A673 (cell line): Measurements from ENCODE around the gene S100A5. TPM values are rescaled to one million over a fixed set of nuclear protein-coding genes. Genes with fewer than 3 reads are reported as not detected.

Source experiments
- BruUV-seq: library from RNA; stranded (reverse); fragments of 400-500 nt; replicated peaks from 2 replicates; lab custom pipeline; 2021; lab: Mats Ljungman, UMichigan
- CTCF ChIA-PET: fragments of 300-600 bp; sonication (Branson Sonifier 250); formaldehyde crosslinking; loops from one replicate; lab custom pipeline; 2022; ENCODE audit warnings: antibody characterized with exemption; lab: Charles Lee
- POLR2A ChIA-PET: fragments of 300-600 bp; sonication (Branson Sonifier 250); formaldehyde crosslinking; loops from one replicate; lab custom pipeline; 2022; ENCODE audit warnings: antibody characterized with exemption; ENCODE audit not compliant: low non-redundant PET; lab: Charles Lee
- DNase-seq: peaks from one replicate; pipeline ENCODE4 v3.0.0-alpha.2; 2015; ENCODE audit warnings: low spot score
- H3K27ac ChIP-seq: fragments of 200-600 bp; sonication (generic); 2 replicates; pipeline ENCODE4 v1.5.1; 2016; ENCODE audit warnings: mixed run types, low read depth, mild to moderate bottlenecking, mixed read lengths, antibody characterized with exemption, low read length; ENCODE audit not compliant: poor library complexity, severe bottlenecking
- H3K27me3 ChIP-seq: fragments of 200-600 bp; sonication (generic); replicated peaks from 2 replicates; pipeline ENCODE4 v1.6.1; 2017; ENCODE audit warnings: mixed run types, low read depth, mild to moderate bottlenecking, mixed read lengths, antibody characterized with exemption, low read length; ENCODE audit not compliant: insufficient read depth, poor library complexity
- H3K36me3 ChIP-seq: fragments of 200-600 bp; sonication (generic); 2 replicates; pipeline ENCODE4 v1.6.1; 2016; ENCODE audit warnings: mixed run types, mild to moderate bottlenecking, mixed read lengths, antibody characterized with exemption, low read length; ENCODE audit not compliant: insufficient read depth, poor library complexity, severe bottlenecking
- H3K4me1 ChIP-seq: fragments of 200-600 bp; sonication (generic); 2 replicates; pipeline ENCODE4 v1.6.1; 2017; ENCODE audit warnings: mixed run types, mild to moderate bottlenecking, mixed read lengths, antibody characterized with exemption, low read length; ENCODE audit not compliant: insufficient read depth, poor library complexity, severe bottlenecking
- H3K4me3 ChIP-seq: fragments of 200-600 bp; sonication (generic); 2 replicates; pipeline ENCODE4 v1.5.1; 2016; ENCODE audit warnings: low read depth, mixed run types, mild to moderate bottlenecking, mixed read lengths, low read length; ENCODE audit not compliant: poor library complexity, severe bottlenecking
- H3K9me3 ChIP-seq: fragments of 200-600 bp; sonication (generic); 2 replicates; pipeline ENCODE4 v1.6.1; 2016; ENCODE audit warnings: mixed run types, low read depth, mild to moderate bottlenecking, mixed read lengths, antibody characterized with exemption, low read length; ENCODE audit not compliant: poor library complexity, severe bottlenecking
- EZH2 ChIP-seq: fragments of 200-600 bp; sonication (generic); IDR thresholded peaks from 2 replicates; pipeline ENCODE4 v1.6.1; 2017; ENCODE audit warnings: borderline replicate concordance, low read depth, mild to moderate bottlenecking, mixed read lengths, antibody characterized with exemption, low read length; ENCODE audit not compliant: poor library complexity, severe bottlenecking
- intact Hi-C: fragments of 100-400 bp; cut with micrococcal nuclease; formaldehyde crosslinking; loops from one replicate; pipeline ENCODE4 v1.10.0; 2022; ENCODE audit not compliant: unreplicated experiment
- total RNA-seq: library from RNA; stranded (reverse); gene quantifications from 2 replicates; pipeline ENCODE4 v1.2.3, GENCODE V29; 2021
- TF ChIP-seq, protein P1 (sequence below): fragments of 300-800, 200-600 bp; sonication (generic); conservative IDR thresholded peaks from 2 replicates; pipeline ENCODE4 v1.5.1; 2017; ENCODE audit warnings: low read depth, mild to moderate bottlenecking, antibody characterized with exemption, low read length, moderate library complexity, mixed read lengths

The S100A5 gene
- total RNA-seq, 1 experiment from 2014 or later = not detected

DNA sequence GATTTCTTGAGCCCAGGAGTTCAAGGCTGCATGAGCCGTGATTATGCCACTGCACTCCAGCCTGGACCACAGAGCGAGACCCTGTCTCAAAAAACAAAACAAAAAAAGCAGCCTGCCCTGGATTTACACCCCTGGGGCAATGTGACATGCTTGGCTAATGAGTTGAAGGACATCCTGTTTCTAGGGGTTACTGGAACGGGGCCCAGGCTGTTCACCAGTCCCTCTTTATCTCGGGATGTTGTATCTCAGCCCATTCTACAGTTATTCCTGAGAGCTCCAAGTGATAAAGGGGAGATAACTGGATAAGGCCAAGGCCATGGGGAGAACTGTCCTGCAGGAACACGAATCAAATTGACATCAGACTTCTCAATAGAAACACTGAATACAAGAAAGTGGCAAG is 46.6 kb upstream of the S100A5 start:
- Histone ChIP-seq H3K4me1 (no peaks in the 10 kb centered on the region), H3K27me3 (no peaks in the 10 kb centered on the region), H3K4me3 (no peak overlapping the region), H3K36me3 (no peaks in the 10 kb centered on the region), H3K27ac (no peak overlapping the region), H3K9me3 (no peaks in the 10 kb centered on the region)
- no peak for DNase-seq
- no peak for TF ChIP-seq EZH2
- TF ChIP-seq, protein P1, sequence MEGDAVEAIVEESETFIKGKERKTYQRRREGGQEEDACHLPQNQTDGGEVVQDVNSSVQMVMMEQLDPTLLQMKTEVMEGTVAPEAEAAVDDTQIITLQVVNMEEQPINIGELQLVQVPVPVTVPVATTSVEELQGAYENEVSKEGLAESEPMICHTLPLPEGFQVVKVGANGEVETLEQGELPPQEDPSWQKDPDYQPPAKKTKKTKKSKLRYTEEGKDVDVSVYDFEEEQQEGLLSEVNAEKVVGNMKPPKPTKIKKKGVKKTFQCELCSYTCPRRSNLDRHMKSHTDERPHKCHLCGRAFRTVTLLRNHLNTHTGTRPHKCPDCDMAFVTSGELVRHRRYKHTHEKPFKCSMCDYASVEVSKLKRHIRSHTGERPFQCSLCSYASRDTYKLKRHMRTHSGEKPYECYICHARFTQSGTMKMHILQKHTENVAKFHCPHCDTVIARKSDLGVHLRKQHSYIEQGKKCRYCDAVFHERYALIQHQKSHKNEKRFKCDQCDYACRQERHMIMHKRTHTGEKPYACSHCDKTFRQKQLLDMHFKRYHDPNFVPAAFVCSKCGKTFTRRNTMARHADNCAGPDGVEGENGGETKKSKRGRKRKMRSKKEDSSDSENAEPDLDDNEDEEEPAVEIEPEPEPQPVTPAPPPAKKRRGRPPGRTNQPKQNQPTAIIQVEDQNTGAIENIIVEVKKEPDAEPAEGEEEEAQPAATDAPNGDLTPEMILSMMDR = no peak
- intact Hi-C loops = no loop called here
- no TSS peak for BruUV-seq
- ChIA-PET POLR2A (no interaction called here), CTCF (no interaction called here)

GRCh38 chr1:153586347-153586746 is 45.6 kb upstream of the S100A5 start:
- Histone ChIP-seq H3K27me3 (no peaks in the 10 kb centered on the region), H3K9me3 (no peaks in the 10 kb centered on the region), H3K4me3 (no peak overlapping the region), H3K27ac (no peak overlapping the region), H3K4me1 (no peaks in the 10 kb centered on the region), H3K36me3 (no peaks in the 10 kb centered on the region)
- no peak for DNase-seq
- BruUV-seq = no TSS peak
- CTCF ChIA-PET = no interaction called here
- TF ChIP-seq, protein P1 = no peak
- TF ChIP-seq EZH2 = no peak
- POLR2A ChIA-PET = no interaction called here
- intact Hi-C loops = no loop called here

DNA sequence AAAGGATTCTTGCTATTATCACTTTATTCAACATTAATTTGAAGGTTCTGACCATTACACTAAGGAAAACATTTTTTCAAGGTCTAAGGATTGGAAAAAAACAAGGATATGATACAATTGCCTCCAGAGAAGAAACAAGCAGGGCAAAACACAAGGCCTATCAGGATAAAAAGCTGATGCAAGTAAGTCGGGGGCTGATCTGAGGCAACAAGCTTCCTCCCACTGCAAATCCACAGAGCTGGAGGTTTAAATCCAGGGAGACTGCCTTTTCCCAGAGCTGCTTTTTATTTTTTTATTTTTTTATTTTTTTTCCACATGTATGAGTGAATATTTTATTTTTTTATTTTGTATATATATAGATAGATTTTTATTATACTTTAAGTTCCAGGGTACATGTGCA is 44.3 kb upstream of the S100A5 start:
- BruUV-seq = no TSS peak
- POLR2A ChIA-PET = no interaction called here

More for the DNA sequence above, 44.3 kb upstream of the S100A5 start:
- Histone ChIP-seq H3K27me3 (no peaks in the 10 kb centered on the region), H3K36me3 (no peaks in the 10 kb centered on the region), H3K4me1 (no peaks in the 10 kb centered on the region), H3K27ac (no peak overlapping the region), H3K9me3 (no peaks in the 10 kb centered on the region), H3K4me3 (no peak overlapping the region)
- CTCF ChIA-PET = no interaction called here
- no peak for DNase-seq
- TF ChIP-seq, protein P1 = no peak
- TF ChIP-seq EZH2 = no peak
- intact Hi-C loops = no loop called here
